OCI-LY3 (cell line): ENCODE data around the gene KLF16.

Experiments used
- CTCF ChIP-seq: fragments of 200-600, 300-600 bp; sonication (generic); IDR thresholded peaks from 2 replicates; pipeline ENCODE4 v1.5.1; 2014; ENCODE audit warnings: antibody characterized with exemption, low read length, low read depth
- EZH2phosphoT487 ChIP-seq: fragments of 200-600 bp; shearing (Covaris generic); IDR thresholded peaks from 2 replicates; pipeline ENCODE4 v1.6.1; 2018; ENCODE audit warnings: antibody characterized with exemption, mixed run types, low read depth

DNA sequence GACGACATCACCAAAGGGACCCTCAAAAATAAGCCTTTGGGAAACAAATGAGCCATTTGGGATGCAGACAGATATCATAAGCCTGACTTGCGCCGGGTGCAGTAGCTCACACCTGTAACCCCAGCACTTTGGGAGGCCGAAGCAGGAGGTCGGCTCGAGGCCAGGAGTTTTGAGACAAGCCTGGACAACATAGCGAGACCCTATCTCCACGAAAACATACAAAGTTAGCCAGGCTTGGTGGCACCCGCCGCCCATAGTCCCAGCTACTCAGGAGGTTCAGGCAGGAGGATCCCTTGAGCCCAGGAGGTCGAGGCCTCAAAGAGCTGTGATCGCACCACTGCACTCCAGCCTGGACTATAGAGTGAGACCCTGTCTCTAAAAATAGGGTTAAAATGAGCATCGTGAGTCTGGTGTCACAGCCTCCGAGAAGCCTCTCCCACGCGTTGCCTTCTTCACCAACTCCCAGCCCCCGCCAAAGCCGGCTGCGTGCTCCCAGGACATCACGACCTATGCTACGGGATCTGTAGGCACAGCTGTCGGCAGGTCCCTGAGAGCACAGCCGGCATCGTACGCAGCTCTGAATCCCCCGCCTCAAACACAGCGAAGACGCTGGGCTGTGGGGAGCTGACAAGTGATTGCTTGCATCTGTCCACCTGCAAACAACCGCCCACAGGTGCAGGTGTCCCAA is 16.7 kb downstream of the KLF16 start:
- TF ChIP-seq EZH2phosphoT487 (no peak), CTCF (no peak)
